ENCODE data around the gene EVC2. TPM values are rescaled to one million over a fixed set of nuclear protein-coding genes. Genes with fewer than 3 reads are reported as not detected.

Gene EVC2
- total and polyA plus RNA-seq, 9 of the 15 experiments (the other 6 are each of a cell fraction or from before 2014, with no cell fraction given): 0.03 to 0.55 (median 0.38) TPM; not detected in 1

DNA sequence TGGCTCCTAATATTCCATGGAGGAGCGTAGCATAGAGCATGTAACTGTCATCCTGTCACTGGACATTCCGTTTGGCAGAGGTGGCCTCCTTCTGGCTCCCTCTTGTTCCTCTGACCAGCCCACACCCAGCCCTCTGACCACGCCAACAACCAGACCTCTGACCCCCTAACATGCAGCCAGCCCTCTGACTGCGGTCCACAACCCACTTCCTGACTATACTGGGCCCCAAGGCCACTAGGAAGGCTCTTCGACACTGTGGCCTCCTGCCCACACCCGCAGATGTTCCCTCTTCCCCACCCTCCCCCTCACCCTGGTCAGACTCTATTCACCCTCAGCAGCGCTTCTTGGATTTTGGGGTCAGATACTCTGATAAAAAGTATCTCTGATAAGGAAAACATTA, 141.4 kb downstream of the EVC2 start:
- Histone ChIP-seq H3K9me3 (replicated peaks; ENCODE audit: control insufficient read depth, insufficient read depth, low read depth, low read length) (no peaks in the 10 kb centered on the region), H3K4me2 (ENCODE audit: insufficient read depth, low read length) (no peak overlapping the region), H3K36me3 (ENCODE audit: control insufficient read depth, insufficient read depth, low read length) (no peaks in the 10 kb centered on the region), H3K9ac (ENCODE audit: insufficient read depth in 1 of 2, low read depth in 2 of 2, low read length in 2 of 2) (no peak overlapping the region), H3K27ac (ENCODE audit: extremely low read depth, low read depth, low read length) (no peak overlapping the region), H3K79me2 (ENCODE audit: control insufficient read depth, insufficient read depth, low read length) (no peaks in the 10 kb centered on the region), H3K27me3 (ENCODE audit: control insufficient read depth in 2 of 2, insufficient read depth in 2 of 2, low read length in 2 of 2) (no peaks in the 10 kb centered on the region; a peak in 1 of 5 replicates), H3K4me1 (replicated peaks in 1 of 2; ENCODE audit: control insufficient read depth in 2 of 2, insufficient read depth in 2 of 2, low read length in 2 of 2) (no peaks in the 10 kb centered on the region), H4K20me1 (replicated peaks; ENCODE audit: control insufficient read depth, insufficient read depth, low read length) (no peaks in the 10 kb centered on the region), H3K4me3 (no peak overlapping the region), H3K9me1 (ENCODE audit: control insufficient read depth, insufficient read depth, low read length) (no peaks in the 10 kb centered on the region), H2AFZ (ENCODE audit: low read depth, low read length) (no peak overlapping the region)
- no peak for FAIRE-seq
- POLR2A ChIA-PET: no interaction called here
- CTCF ChIA-PET (ENCODE audit: low intra/inter-chr PET ratio): no interaction called here
- TF ChIP-seq LARP7 (IDR thresholded peaks at IDR 0.05) (no peak), SNRNP70 (optimal IDR thresholded peaks at IDR 0.05; ENCODE audit: low read depth, low read length) (no peak)
- BruUV-seq (replicated peaks): no TSS peak
- ATAC-seq: no peak
- intact Hi-C loops (cut with micrococcal nuclease): no loop called here
- no peak for DNase-seq (ENCODE audit: extremely low read depth in 1 of 4, low spot score in 3 of 4)
- WGBS (ENCODE audit: insufficient coverage, low coverage, missing lambda C conversion rate): 5% methylated on average over 5 of the region's 7 CpGs
- in situ Hi-C loops (cut with MboI): no loop called here

GRCh38 chr4:5566526-5566925, 141.8 kb downstream of the EVC2 start:
- WGBS (ENCODE audit: insufficient coverage, low coverage, missing lambda C conversion rate): 5% methylated on average over 6 of the region's 6 CpGs
- POLR2A ChIA-PET: no interaction called here
- TF ChIP-seq RBM15 (IDR thresholded peaks at IDR 0.05; ENCODE audit: insufficient read depth, low read length) (no peak), SAFB (IDR thresholded peaks at IDR 0.05; ENCODE audit: borderline replicate concordance, low read depth, low read length) (no peak)
- TF ChIP-seq, protein P1, sequence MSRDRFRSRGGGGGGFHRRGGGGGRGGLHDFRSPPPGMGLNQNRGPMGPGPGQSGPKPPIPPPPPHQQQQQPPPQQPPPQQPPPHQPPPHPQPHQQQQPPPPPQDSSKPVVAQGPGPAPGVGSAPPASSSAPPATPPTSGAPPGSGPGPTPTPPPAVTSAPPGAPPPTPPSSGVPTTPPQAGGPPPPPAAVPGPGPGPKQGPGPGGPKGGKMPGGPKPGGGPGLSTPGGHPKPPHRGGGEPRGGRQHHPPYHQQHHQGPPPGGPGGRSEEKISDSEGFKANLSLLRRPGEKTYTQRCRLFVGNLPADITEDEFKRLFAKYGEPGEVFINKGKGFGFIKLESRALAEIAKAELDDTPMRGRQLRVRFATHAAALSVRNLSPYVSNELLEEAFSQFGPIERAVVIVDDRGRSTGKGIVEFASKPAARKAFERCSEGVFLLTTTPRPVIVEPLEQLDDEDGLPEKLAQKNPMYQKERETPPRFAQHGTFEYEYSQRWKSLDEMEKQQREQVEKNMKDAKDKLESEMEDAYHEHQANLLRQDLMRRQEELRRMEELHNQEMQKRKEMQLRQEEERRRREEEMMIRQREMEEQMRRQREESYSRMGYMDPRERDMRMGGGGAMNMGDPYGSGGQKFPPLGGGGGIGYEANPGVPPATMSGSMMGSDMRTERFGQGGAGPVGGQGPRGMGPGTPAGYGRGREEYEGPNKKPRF (IDR thresholded peaks at IDR 0.05; ENCODE audit: low read depth, low read length): no peak
- Histone ChIP-seq H3K9me3 (replicated peaks; ENCODE audit: control insufficient read depth, insufficient read depth, low read depth, low read length) (no peaks in the 10 kb centered on the region), H3K27me3 (ENCODE audit: control insufficient read depth in 2 of 2, insufficient read depth in 2 of 2, low read length in 2 of 2) (no peaks in the 10 kb centered on the region; a peak in 1 of 5 replicates), H3K4me2 (ENCODE audit: insufficient read depth, low read length) (no peak overlapping the region), H3K9me1 (ENCODE audit: control insufficient read depth, insufficient read depth, low read length) (no peaks in the 10 kb centered on the region), H3K4me1 (replicated peaks in 1 of 2; ENCODE audit: control insufficient read depth in 2 of 2, insufficient read depth in 2 of 2, low read length in 2 of 2) (no peaks in the 10 kb centered on the region), H2AFZ (ENCODE audit: low read depth, low read length) (no peak overlapping the region), H3K9ac (ENCODE audit: insufficient read depth in 1 of 2, low read depth in 2 of 2, low read length in 2 of 2) (no peak overlapping the region), H3K4me3 (no peak overlapping the region), H4K20me1 (replicated peaks; ENCODE audit: control insufficient read depth, insufficient read depth, low read length) (no peaks in the 10 kb centered on the region), H3K79me2 (ENCODE audit: control insufficient read depth, insufficient read depth, low read length) (no peaks in the 10 kb centered on the region), H3K27ac (ENCODE audit: extremely low read depth, low read depth, low read length) (no peak overlapping the region), H3K36me3 (ENCODE audit: control insufficient read depth, insufficient read depth, low read length) (no peaks in the 10 kb centered on the region)
- ATAC-seq (no peak), FAIRE-seq (no peak), DNase-seq (ENCODE audit: extremely low read depth in 1 of 4, low spot score in 3 of 4) (no peak)
- intact Hi-C loops (cut with micrococcal nuclease): no loop called here
- BruUV-seq (replicated peaks): no TSS peak
- in situ Hi-C loops (cut with MboI): no loop called here
- CTCF ChIA-PET (ENCODE audit: low intra/inter-chr PET ratio): no interaction called here
